ENCODE measurements around the gene FGF14.

FGF14 gene

DNA sequence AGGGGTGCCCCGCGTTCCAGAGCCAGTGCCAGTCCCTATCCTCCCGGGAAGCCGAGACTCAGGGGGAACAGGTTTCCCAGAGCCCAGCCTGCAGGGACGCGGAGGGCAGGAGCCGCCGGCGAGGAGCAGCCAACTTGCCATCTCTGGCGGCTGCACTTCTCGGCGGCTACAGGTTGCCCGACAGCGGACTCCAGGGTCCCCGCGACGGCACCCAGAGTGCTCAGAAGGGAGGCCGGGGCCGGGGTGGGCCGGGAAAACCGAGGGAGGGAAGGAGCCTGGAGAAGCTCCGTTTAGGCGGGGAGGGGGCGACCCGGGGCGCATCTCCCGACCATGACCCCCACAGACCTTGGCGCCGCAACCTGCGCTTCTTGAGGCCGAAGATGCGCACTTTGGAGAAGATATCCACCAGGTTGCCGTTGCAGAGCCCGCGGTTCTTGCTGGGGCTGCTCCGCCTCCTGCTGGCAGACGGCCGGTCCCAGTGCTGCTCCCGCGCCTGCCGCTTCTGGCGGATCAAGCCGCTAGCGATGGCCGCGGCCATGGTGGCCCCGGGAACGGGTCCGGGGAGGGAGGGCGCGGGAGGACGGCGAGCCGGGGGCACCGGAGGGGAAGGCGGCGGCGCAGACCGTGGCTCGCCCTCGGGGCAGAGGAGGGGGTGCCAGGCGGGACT, 485.6 kb downstream of the FGF14 start:
- peak; percentile 4 for DNase-seq
- Histone ChIP-seq H3K27ac (no peak overlapping the region), H3K36me3 (replicated peaks) (no peaks in the 10 kb centered on the region), H3K4me3 (ENCODE audit: low read depth, low read length) (peak overlapping the region; percentile 30), H3K27me3 (replicated peaks) (peaks cover 51% of the 10 kb centered on the region)
- TF ChIP-seq CTCF (IDR thresholded peaks at IDR 0.05; ENCODE audit: low read depth, low read length, missing control alignments), result peak; percentile 72
- in situ Hi-C loops (cut with HindIII; ENCODE audit: low pct_ligation_motif_present, low sequenced_read_pairs), result loop anchor here (25.0 kb wide), 1 partner anchor 129 kb away; no protein-coding TSS in a partner anchor

DNA sequence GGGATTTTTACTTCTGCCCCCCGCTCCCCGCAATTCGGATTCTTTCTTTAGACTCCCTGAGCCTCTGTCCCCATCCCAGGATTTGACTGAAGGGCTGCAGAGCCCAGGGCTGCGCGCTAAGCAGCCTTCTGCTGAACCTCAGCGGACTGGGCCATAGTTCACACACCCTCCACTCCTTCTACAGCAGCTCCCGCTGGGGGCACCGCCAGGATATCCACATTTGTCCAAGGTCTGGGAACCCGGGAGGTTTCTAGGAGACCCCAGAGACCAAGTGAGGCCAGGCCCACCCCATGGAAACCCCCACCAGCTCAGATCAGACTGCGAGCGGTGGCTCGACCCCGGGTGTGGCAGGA, 486.1 kb downstream of the FGF14 start:
- Histone ChIP-seq H3K27me3 (replicated peaks) (peaks cover 51% of the 10 kb centered on the region), H3K4me3 (ENCODE audit: low read depth, low read length) (no peak overlapping the region)

GRCh38 chr13:101915331-101915730, 486.5 kb downstream of the FGF14 start:
- Histone ChIP-seq H3K36me3 (replicated peaks) (no peaks in the 10 kb centered on the region), H3K4me3 (ENCODE audit: low read depth, low read length) (no peak overlapping the region), H3K27ac (no peak overlapping the region), H3K27me3 (replicated peaks) (peaks cover 51% of the 10 kb centered on the region)
- in situ Hi-C loops (cut with HindIII; ENCODE audit: low pct_ligation_motif_present, low sequenced_read_pairs), result loop anchor here (25.0 kb wide), 1 partner anchor 128 kb away; no protein-coding TSS in a partner anchor
- no peak for DNase-seq
- no peak for TF ChIP-seq CTCF (IDR thresholded peaks at IDR 0.05; ENCODE audit: low read depth, low read length, missing control alignments)

More for the DNA sequence above, 486.1 kb downstream of the FGF14 start:
- in situ Hi-C loops (cut with HindIII; ENCODE audit: low pct_ligation_motif_present, low sequenced_read_pairs), result loop anchor here (25.0 kb wide), 1 partner anchor 128 kb away; no protein-coding TSS in a partner anchor
- Histone ChIP-seq H3K36me3 (replicated peaks) (no peaks in the 10 kb centered on the region), H3K27ac (no peak overlapping the region)
- DNase-seq, result no peak
- TF ChIP-seq CTCF (IDR thresholded peaks at IDR 0.05; ENCODE audit: low read depth, low read length, missing control alignments), result no peak

DNA sequence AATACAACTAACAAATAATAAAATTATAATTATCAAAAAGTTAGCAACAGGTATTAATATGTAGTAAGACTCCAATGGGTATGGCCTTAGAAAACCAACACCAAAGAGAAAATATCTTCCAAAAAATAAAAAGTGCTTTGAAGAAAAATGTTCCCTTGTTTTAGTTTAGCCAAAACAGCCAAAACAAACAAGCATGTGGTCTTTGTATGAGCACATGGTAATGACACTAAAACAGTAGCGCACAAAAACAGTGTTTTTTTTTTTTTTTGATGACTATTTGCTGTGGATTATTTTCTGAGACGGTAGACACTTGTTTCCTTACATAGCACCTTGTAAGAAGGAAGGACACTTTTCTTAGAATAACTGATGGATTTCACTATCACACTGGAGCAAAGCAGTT, 490.1 kb downstream of the FGF14 start:
- Histone ChIP-seq H3K4me3 (ENCODE audit: low read depth, low read length) (no peak overlapping the region), H3K36me3 (replicated peaks) (no peaks in the 10 kb centered on the region), H3K27me3 (replicated peaks) (peaks cover 26% of the 10 kb centered on the region), H3K27ac (no peak overlapping the region)
- TF ChIP-seq CTCF (IDR thresholded peaks at IDR 0.05; ENCODE audit: low read depth, low read length, missing control alignments), result no peak
- no peak for DNase-seq
- in situ Hi-C loops (cut with HindIII; ENCODE audit: low pct_ligation_motif_present, low sequenced_read_pairs), result loop anchor here (25.0 kb wide), 1 partner anchor 124 kb away; no protein-coding TSS in a partner anchor

- in situ Hi-C loops (cut with HindIII; ENCODE audit: low pct_ligation_motif_present, low sequenced_read_pairs), result loop anchor here (25.0 kb wide), 1 partner anchor 117 kb away; no protein-coding TSS in a partner anchor
- H3K27me3 ChIP-seq (replicated peaks), result no peaks in the 10 kb centered on the region
- no peak for TF ChIP-seq CTCF (IDR thresholded peaks at IDR 0.05; ENCODE audit: low read depth, low read length, missing control alignments)
- DNase-seq, result no peak
- H3K27ac ChIP-seq, result no peak overlapping the region
- no peak overlapping the region for H3K4me3 ChIP-seq (ENCODE audit: low read depth, low read length)
- H3K36me3 ChIP-seq (replicated peaks), result no peaks in the 10 kb centered on the region
Observed at GRCh38 chr13:101903890-101904289, 498.0 kb downstream of the FGF14 start.

DNA sequence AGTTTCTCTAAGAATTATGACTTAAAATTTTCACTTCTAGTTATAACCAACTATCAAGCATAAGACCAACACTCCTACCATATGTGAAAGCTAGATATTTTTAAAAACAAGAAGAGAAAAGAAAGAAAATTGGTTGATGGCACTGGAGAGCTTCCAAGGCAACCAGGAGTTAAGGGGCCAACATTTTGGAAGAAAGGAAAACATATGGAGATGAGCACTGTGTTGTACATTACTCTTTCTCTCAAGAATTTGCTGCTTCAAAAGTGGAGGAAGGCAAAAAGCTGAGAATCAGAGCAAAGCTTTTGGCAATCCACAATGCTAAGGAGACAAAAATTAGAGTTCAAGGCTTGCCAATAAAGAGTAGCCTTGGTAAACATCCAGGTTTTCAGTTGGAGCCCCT, 503.2 kb downstream of the FGF14 start:
- in situ Hi-C loops (cut with HindIII; ENCODE audit: low pct_ligation_motif_present, low sequenced_read_pairs), result no loop called here
- Histone ChIP-seq H3K36me3 (replicated peaks) (no peaks in the 10 kb centered on the region), H3K27ac (no peak overlapping the region), H3K4me3 (ENCODE audit: low read depth, low read length) (no peak overlapping the region), H3K27me3 (replicated peaks) (no peaks in the 10 kb centered on the region)
- TF ChIP-seq CTCF (IDR thresholded peaks at IDR 0.05; ENCODE audit: low read depth, low read length, missing control alignments), result no peak
- no peak for DNase-seq

Data from brain microvascular endothelial cell (primary cell).